GM19025 (cell line): ENCODE results near the gene TP53I13.
"Not testable (repeated sequence)": the region's sequence is repeated elsewhere in the genome, so short reads cannot be mapped to it uniquely, and the experiment has no call there.

Experiments used
- ATAC-seq: cut with Tn5 transposase; IDR thresholded peaks from one replicate; pipeline ENCODE4 v1.9.1; 2021; ENCODE audit warnings: mild to moderate bottlenecking, low read depth, moderate library complexity; ENCODE audit not compliant: unreplicated experiment

The TP53I13 gene

GRCh38 chr17:29568331-29569244 is at the start of gene TP53I13:
TP53I13 (plus strand) TSS chr17:29568701; CDS start chr17:29568759, 58 bp downstream.
- ATAC-seq, result peak; percentile 36

GRCh38 chr17:29524692-29525091 is 43.8 kb upstream of the TP53I13 start:
- ATAC-seq, result no peak

GRCh38 chr17:29526322-29526721 is 42.2 kb upstream of the TP53I13 start:
- no peak for ATAC-seq

GRCh38 chr17:29533976-29534375 is 34.5 kb upstream of the TP53I13 start:
- no peak for ATAC-seq

GRCh38 chr17:29544066-29544465 is 24.4 kb upstream of the TP53I13 start:
- ATAC-seq, result no peak

- ATAC-seq, result no peak
Observed at GRCh38 chr17:29546085-29546484, 22.4 kb upstream of the TP53I13 start.

- ATAC-seq, result no peak
Observed at GRCh38 chr17:29546830-29547229, 21.7 kb upstream of the TP53I13 start.

- ATAC-seq, result no peak
Observed at GRCh38 chr17:29549177-29549923, 19.2 kb upstream of the TP53I13 start.

GRCh38 chr17:29555840-29556239 is 12.7 kb upstream of the TP53I13 start:
- ATAC-seq, result no peak

- ATAC-seq, result no peak
Observed at GRCh38 chr17:29557085-29557738, 11.3 kb upstream of the TP53I13 start.

GRCh38 chr17:29557739-29558116 is 10.8 kb upstream of the TP53I13 start:
- no peak for ATAC-seq

- not testable (repeated sequence) for ATAC-seq
Observed at GRCh38 chr17:29558139-29558538, 10.4 kb upstream of the TP53I13 start.

GRCh38 chr17:29559640-29560039 is 8.9 kb upstream of the TP53I13 start:
- ATAC-seq, result no peak

- no peak for ATAC-seq
Observed at GRCh38 chr17:29560316-29560715, 8.2 kb upstream of the TP53I13 start.

GRCh38 chr17:29561554-29562517 is 6.7 kb upstream of the TP53I13 start:
- no peak for ATAC-seq

GRCh38 chr17:29562615-29563014 is 5.9 kb upstream of the TP53I13 start:
- ATAC-seq, result no peak

GRCh38 chr17:29563816-29564215 is 4.7 kb upstream of the TP53I13 start:
- no peak for ATAC-seq

- no peak for ATAC-seq
Observed at GRCh38 chr17:29565643-29566472, 2.6 kb upstream of the TP53I13 start.
